RWPE2 (cell line): ENCODE results near the gene P3H2.

Experiments used
- ATAC-seq: fragments of 200-7000 bp; cut with Tn5 transposase; 3 replicates; pipeline ENCODE4 v1.9.1; 2021; ENCODE audit warnings: low read depth
- DNase-seq: peaks from one replicate; pipeline ENCODE4 v3.0.0-alpha.2; 2020; ENCODE audit warnings: low spot score
- H3K27ac ChIP-seq: fragments of 450-650 bp; 2 replicates; pipeline ENCODE4 v1.5.1; 2017; ENCODE audit warnings: mild to moderate bottlenecking; ENCODE audit not compliant: poor library complexity, severe bottlenecking
- H3K27me3 ChIP-seq: fragments of 250-450 bp; sonication (Bioruptor Pico); 2 replicates; pipeline ENCODE4 v1.5.1; 2021; ENCODE audit warnings: mild to moderate bottlenecking, moderate library complexity; ENCODE audit not compliant: insufficient read depth, poor library complexity, severe bottlenecking
- H3K36me3 ChIP-seq: fragments of 250-450 bp; sonication (Bioruptor Pico); 2 replicates; pipeline ENCODE4 v1.5.1; 2020; ENCODE audit warnings: low read depth, mild to moderate bottlenecking, moderate library complexity
- H3K4me1 ChIP-seq: fragments of 250-450 bp; sonication (Bioruptor Pico); 2 replicates; pipeline ENCODE4 v1.5.1; 2021; ENCODE audit warnings: mild to moderate bottlenecking, moderate library complexity; ENCODE audit not compliant: insufficient read depth, poor library complexity, severe bottlenecking
- H3K4me3 ChIP-seq: fragments of 250-450 bp; sonication (Bioruptor Pico); 2 replicates; pipeline ENCODE4 v1.5.1; 2021; ENCODE audit warnings: mild to moderate bottlenecking, moderate library complexity; ENCODE audit not compliant: severe bottlenecking
- H3K9me3 ChIP-seq: fragments of 250-450 bp; sonication (Bioruptor Pico); 2 replicates; pipeline ENCODE4 v1.5.1; 2021; ENCODE audit warnings: mild to moderate bottlenecking, moderate library complexity; ENCODE audit not compliant: severe bottlenecking
- TF ChIP-seq, protein P1 (sequence below): fragments of 450-650 bp; IDR thresholded peaks from one replicate; pipeline ENCODE4 v1.5.1; 2017; ENCODE audit warnings: mild to moderate bottlenecking, moderate library complexity; ENCODE audit not compliant: poor library complexity, severe bottlenecking

The P3H2 gene, protein sequence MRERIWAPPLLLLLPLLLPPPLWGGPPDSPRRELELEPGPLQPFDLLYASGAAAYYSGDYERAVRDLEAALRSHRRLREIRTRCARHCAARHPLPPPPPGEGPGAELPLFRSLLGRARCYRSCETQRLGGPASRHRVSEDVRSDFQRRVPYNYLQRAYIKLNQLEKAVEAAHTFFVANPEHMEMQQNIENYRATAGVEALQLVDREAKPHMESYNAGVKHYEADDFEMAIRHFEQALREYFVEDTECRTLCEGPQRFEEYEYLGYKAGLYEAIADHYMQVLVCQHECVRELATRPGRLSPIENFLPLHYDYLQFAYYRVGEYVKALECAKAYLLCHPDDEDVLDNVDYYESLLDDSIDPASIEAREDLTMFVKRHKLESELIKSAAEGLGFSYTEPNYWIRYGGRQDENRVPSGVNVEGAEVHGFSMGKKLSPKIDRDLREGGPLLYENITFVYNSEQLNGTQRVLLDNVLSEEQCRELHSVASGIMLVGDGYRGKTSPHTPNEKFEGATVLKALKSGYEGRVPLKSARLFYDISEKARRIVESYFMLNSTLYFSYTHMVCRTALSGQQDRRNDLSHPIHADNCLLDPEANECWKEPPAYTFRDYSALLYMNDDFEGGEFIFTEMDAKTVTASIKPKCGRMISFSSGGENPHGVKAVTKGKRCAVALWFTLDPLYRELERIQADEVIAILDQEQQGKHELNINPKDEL

DNA sequence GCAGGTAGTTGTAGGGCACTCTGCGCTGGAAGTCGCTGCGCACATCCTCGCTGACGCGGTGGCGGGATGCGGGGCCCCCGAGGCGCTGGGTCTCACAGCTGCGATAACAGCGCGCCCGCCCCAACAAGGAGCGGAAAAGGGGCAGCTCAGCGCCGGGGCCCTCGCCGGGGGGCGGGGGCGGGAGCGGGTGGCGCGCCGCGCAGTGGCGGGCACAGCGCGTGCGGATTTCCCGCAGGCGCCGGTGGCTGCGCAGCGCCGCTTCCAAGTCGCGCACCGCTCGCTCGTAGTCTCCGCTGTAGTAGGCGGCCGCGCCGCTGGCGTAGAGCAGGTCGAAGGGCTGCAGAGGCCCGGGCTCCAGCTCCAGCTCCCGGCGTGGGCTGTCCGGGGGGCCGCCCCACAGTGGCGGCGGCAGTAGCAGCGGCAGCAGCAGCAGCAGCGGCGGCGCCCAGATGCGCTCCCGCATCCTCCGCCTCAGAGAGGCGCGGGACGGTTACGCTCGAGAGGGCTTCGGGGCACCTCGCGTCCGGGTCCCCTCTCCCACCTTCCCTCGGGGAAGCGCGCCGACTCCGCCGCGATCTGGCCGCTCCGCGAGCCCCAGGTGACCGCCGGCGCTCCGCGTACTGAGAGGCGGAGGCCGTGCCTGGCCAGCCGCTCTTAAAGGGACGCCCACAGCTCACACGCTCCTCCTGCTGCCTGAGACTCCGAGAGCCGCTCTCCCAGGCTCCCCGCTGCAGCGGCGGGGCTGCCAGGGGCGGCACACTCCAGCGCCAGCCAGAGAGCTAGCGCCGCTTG lies at the start of gene P3H2:
Gene P3H2, minus strand, starts transcription at position 629 of the 792 bp plus-strand sequence. Its CDS starts 166 bp downstream, at position 463.
- H3K27me3 ChIP-seq, result no peaks in the 10 kb centered on the region
- no peaks in the 10 kb centered on the region for H3K9me3 ChIP-seq
- peaks cover 12% of the 10 kb centered on the region for H3K4me1 ChIP-seq
- H3K27ac ChIP-seq, result peak within 1 kb of the TSS; percentile 5
- no peaks in the 10 kb centered on the region for H3K36me3 ChIP-seq
- DNase-seq (peak; percentile 74), ATAC-seq (peak; percentile 97)
- TF ChIP-seq, protein P1, sequence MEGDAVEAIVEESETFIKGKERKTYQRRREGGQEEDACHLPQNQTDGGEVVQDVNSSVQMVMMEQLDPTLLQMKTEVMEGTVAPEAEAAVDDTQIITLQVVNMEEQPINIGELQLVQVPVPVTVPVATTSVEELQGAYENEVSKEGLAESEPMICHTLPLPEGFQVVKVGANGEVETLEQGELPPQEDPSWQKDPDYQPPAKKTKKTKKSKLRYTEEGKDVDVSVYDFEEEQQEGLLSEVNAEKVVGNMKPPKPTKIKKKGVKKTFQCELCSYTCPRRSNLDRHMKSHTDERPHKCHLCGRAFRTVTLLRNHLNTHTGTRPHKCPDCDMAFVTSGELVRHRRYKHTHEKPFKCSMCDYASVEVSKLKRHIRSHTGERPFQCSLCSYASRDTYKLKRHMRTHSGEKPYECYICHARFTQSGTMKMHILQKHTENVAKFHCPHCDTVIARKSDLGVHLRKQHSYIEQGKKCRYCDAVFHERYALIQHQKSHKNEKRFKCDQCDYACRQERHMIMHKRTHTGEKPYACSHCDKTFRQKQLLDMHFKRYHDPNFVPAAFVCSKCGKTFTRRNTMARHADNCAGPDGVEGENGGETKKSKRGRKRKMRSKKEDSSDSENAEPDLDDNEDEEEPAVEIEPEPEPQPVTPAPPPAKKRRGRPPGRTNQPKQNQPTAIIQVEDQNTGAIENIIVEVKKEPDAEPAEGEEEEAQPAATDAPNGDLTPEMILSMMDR, result peak; percentile 72
- H3K4me3 ChIP-seq, result peak within 1 kb of the TSS; percentile 50

DNA sequence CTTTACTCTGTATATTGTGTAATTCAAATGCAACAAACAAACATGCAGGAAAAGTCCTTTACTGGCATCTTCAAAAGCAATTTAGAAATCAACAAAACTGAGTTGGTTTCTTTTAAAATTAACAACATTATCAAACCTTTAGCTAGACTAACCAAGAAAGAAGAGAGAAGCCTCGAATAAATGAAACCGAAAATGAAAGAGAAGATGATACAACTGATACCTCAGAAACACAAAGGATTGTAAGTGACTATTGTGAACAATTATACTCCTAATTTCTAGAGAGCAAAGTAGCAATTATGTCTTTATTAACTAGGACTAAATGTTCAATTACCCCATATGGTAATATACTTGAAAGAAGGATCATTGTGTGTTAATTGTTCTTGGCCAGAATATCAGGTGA lies 49.2 kb upstream of the P3H2 start:
- H3K4me1 ChIP-seq, result peaks cover 15% of the 10 kb centered on the region
- H3K9me3 ChIP-seq, result no peaks in the 10 kb centered on the region
- no peak overlapping the region for H3K27ac ChIP-seq
- no peak for ATAC-seq
- H3K27me3 ChIP-seq, result no peaks in the 10 kb centered on the region
- no peak for DNase-seq
- TF ChIP-seq, protein P1, result no peak
- peak overlapping the region; percentile 5 for H3K4me3 ChIP-seq
- no peaks in the 10 kb centered on the region for H3K36me3 ChIP-seq

DNA sequence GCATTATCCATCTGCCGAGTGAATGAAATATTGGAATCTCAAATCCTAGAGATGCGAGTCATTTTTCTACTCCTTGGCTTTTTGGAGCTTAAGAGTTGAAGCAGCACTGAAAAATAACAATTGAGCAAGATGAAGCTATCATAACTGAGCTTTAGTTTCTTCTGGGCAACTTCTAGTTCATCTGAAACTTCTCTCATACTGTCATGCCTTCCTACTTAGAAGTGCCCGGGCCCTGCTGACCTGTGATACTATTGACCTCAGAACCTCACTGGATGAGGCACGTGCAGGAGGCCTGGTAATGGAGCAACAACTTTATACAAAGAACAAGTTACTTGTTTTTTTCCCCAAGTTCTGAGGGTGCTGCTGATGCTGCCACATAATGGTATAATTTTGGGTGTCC lies 48.5 kb upstream of the P3H2 start:
- Histone ChIP-seq H3K4me1 (peaks cover 15% of the 10 kb centered on the region), H3K36me3 (no peaks in the 10 kb centered on the region), H3K27me3 (no peaks in the 10 kb centered on the region), H3K9me3 (no peaks in the 10 kb centered on the region), H3K27ac (no peak overlapping the region), H3K4me3 (no peak overlapping the region)
- no peak for DNase-seq
- TF ChIP-seq, protein P1, result no peak
- no peak for ATAC-seq

DNA sequence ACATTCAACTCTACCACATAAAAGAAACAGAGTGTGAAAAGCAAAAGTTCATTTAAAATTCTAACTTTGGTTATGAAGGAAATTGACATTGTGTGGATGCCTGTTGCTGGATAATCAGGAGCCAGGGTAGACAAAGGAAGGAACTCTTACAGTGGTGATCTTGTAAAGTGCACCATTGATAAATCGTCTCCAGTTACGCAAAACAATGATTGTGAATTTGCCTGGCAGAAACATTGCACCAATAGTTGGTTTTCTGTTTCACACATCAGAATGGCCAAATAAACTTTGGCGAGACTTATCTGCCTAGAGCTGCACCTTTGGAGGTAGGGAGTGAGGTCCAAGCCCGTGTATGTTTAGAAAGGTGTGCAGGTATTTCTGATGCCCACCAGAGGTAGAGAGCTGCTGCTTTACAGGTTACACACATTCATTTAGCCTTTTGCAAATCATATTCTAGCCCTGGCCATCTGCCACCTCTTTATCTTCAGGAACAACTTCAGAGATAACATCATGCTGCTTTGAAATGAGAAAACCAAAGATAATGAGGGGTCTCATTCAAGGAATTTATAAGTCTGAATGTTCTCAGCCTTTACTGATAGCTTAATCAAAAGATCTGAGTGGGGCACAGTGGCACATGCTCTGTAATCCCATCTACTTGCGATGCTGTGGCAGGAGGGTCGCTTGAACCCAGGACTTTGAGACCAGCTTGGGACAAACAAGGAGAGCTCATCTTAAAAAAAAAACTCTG lies 47.4 kb upstream of the P3H2 start:
- Histone ChIP-seq H3K9me3 (no peaks in the 10 kb centered on the region), H3K4me1 (peaks cover 15% of the 10 kb centered on the region)
- TF ChIP-seq, protein P1, result no peak

More for the DNA sequence above, 47.4 kb upstream of the P3H2 start:
- ATAC-seq (no peak), DNase-seq (no peak)
- H3K27me3 ChIP-seq, result no peaks in the 10 kb centered on the region
- no peaks in the 10 kb centered on the region for H3K36me3 ChIP-seq
- no peak overlapping the region for H3K4me3 ChIP-seq
- no peak overlapping the region for H3K27ac ChIP-seq
